Heart left ventricle (tissue), 13 donors: ENCODE results near the gene SH3RF2.

Source experiments
- POLR2A ChIP-seq, 2 donors: fragments of 450-650 bp; IDR thresholded peaks; one replicate each; pipeline ENCODE4 v1.6.1; 2017; ENCODE audit warnings: antibody characterized with exemption in 2 of 2, mild to moderate bottlenecking in 2 of 2, moderate library complexity in 2 of 2
- TF ChIP-seq, protein P1 (sequence below), 12 donors: fragments of 200-600 bp; sonication (generic) in 4 of 12; IDR thresholded peaks; one replicate each; pipeline versions ENCODE4 v1.5.0 to v1.8.0; 2018 to 2022; ENCODE audit warnings: antibody characterized with exemption in 12 of 12, mild to moderate bottlenecking in 5 of 12
- donor health status: ischemic (EF 13 %, LVEDD 7.1; RV severe dilation, severe dysfunction).
- donor health status: DM: no; HTN: yes; CAD: no.
- donor health status: DM: no; HTN: no; CAD: no.
- donor health status: ischemic (EF 25% LVEDD 6.9; RV normal size, moderate dysfunction).
- donor health status: ischemic (EF 25% LVEDD 5.7; RV mildly dilated, moderate dysfunction).
- donor health status: ischemic (EF 35%, LVEDD 5.7; RV mildly dilated, moderate dysfunction).
- donor health status: nonischemic (EF 11% LVEDD 7.7; RV severe dilation, severe dysfunction).
- donor health status: DM: yes; HTN: yes; CAD: no.
- donor health status: PGD.
- donor health status: ischemic (EF 29% LVEDD 5.4; RV normal size, mild dysfunction).
- donor health status: nonischemic (EF 23%, LVEDD 6.1; RV moderate dilation, normal function).

DNA sequence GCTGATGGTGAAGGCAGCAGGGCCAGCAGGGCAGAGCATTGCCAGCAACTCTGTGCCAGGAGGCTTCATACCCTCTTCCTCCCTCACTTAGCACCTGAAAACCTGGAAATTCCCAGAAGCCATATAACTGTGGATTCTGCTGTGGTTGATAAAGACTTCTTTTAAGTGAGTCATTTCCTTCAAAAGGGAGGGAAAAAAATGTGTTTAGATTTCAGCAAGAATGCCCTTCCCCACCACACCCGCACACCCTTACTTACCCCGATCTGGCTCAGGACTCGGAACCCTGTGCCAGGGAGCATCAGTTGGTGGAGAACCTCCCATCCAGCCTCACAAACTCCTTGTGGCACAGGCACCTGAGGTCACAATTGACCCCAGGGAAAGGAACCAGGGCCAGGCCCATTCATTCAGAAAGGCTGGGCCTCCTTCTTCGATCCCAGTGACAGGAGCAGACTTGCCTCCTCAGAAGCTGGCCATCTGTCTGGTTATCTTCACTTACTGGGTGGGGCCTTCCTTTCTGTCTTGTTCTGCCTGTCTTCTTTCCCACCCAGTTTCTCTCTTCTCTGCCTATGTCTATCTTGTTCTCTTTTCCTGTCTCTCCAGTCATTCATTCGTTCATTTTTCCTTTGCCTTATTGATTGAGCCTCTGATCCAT lies 106.4 kb downstream of the SH3RF2 start:
- TF ChIP-seq POLR2A (IDR thresholded peaks at IDR 0.05), result no peak
- TF ChIP-seq, protein P1, sequence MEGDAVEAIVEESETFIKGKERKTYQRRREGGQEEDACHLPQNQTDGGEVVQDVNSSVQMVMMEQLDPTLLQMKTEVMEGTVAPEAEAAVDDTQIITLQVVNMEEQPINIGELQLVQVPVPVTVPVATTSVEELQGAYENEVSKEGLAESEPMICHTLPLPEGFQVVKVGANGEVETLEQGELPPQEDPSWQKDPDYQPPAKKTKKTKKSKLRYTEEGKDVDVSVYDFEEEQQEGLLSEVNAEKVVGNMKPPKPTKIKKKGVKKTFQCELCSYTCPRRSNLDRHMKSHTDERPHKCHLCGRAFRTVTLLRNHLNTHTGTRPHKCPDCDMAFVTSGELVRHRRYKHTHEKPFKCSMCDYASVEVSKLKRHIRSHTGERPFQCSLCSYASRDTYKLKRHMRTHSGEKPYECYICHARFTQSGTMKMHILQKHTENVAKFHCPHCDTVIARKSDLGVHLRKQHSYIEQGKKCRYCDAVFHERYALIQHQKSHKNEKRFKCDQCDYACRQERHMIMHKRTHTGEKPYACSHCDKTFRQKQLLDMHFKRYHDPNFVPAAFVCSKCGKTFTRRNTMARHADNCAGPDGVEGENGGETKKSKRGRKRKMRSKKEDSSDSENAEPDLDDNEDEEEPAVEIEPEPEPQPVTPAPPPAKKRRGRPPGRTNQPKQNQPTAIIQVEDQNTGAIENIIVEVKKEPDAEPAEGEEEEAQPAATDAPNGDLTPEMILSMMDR (IDR thresholded peaks at IDR 0.05), result no peak
